ENCODE measurements around the gene UBE2E2. TPM values are rescaled to one million over a fixed set of nuclear protein-coding genes. Genes with fewer than 3 reads are reported as not detected.

UBE2E2 gene
- total and polyA plus RNA-seq, 8 donors: 6.5 to 128 (median 18.9) TPM

DNA sequence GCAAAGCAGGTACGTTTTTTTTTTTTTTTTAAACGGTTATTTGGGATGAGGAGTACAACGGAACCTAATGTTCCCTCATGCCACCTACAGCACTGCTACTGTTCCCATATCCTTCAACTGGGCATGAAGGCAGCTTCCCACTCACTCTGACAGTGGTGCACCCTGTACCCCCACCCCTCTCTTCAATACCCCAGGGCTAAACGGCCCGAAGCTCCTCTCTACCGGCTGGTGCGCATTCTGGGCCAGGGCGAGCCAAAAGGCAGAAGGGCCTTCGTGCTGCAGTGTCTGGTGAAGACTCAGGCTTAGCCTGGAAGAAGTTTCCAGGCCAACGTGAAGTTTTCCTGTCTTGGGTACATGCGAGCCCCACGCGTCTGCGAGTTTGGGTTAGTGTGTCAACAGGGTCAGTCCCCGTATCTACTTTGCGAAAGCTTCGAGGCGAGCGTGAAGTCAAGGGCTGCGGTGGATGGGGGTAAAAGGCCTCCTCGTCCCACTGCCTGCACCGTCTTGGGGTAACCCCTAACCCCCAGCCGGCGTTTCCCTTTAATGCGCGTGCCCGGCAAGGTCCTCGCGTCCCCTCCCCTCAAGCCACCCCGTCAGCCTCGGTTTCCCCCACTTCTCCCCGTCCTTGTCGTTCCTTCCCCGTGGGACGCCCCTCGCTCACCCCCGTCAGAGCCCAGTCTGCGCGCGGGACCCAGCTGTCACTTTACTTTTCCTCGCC is 765 bp upstream of the UBE2E2 start:
- Histone ChIP-seq H3K36me3 (no peaks in the 10 kb centered on the region), H3K4me3 (peak overlapping the region; percentile 85 to 97 (median 88)), H3K27me3 (peaks cover 0 to 3% (median 0%) of the 10 kb centered on the region in 3 donors), H3K27ac (peak overlapping the region; percentile 59 to 93 (median 85)), H3K9me3 (no peaks in the 10 kb centered on the region), H3K4me1 (peaks cover 5 to 41% (median 20%) of the 10 kb centered on the region in 4 donors)
- WGBS, 5 donors: 7 to 14% (median 10%) methylated on average over 30 to 41 of the region's 41 CpGs
- peak in 1 of 2 donors; percentile 28 for DNase-seq
- intact Hi-C loops (cut with DNase I; ENCODE audit: low total_unique reads): no loop called here
- TF ChIP-seq CTCF (IDR thresholded peaks at IDR 0.05): no peak
- TF ChIP-seq POLR2A (IDR thresholded peaks at IDR 0.05): no peak
- no peak for TF ChIP-seq EP300 (IDR thresholded peaks at IDR 0.05)
- no peak for TF ChIP-seq POLR2AphosphoS5 (IDR thresholded peaks at IDR 0.05)

DNA sequence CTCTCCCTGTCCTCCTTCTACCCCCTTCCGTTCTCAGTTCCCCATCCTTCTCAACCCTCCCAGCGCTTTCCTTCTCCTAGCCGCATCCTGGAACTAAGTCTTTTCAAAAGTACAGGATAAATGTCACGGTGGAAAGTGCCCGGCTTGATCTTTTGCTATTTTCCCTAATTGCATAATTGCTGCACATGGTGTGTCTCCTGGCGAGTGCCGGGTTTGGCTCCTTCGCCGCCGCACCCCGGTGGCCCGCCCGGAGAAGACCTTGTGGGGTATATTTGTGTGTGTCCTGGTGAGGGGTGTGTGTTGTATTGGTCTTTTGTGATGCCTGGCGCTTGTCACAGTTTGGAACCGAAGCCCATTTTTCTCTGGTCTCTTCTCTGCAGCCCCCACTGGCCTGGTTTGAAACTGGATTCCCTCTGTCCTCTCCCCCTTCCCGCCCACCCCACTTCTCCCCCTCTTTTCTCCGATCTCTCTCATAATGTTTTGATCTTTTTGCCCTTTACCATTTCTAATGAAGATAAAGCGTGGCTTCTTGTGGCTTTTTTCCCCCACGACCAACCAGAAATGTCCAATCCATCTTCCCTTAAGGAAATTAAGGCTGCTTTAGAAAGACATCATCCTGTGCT is 692 bp downstream of the UBE2E2 start:
- 0 to 3% (median 1%) methylated on average over 19 of the region's 19 CpGs for WGBS, 5 donors
- DNase-seq: peak in 1 of 2 donors; percentile 64
- intact Hi-C loops (cut with DNase I; ENCODE audit: low total_unique reads): no loop called here
- H3K4me3 ChIP-seq: peak overlapping the region; percentile 85 to 97 (median 88)
- no peaks in the 10 kb centered on the region for H3K9me3 ChIP-seq
- H3K27ac ChIP-seq: peak overlapping the region; percentile 80 to 93 (median 85)
- no peaks in the 10 kb centered on the region for H3K36me3 ChIP-seq
- peaks cover 5 to 41% (median 20%) of the 10 kb centered on the region in 4 donors for H3K4me1 ChIP-seq
- peaks cover 0 to 3% (median 0%) of the 10 kb centered on the region in 3 donors for H3K27me3 ChIP-seq
- TF ChIP-seq POLR2AphosphoS5 (IDR thresholded peaks at IDR 0.05): no peak
- no peak for TF ChIP-seq EP300 (IDR thresholded peaks at IDR 0.05)
- TF ChIP-seq POLR2A (IDR thresholded peaks at IDR 0.05): no peak

- WGBS, 5 donors: 87 to 94% (median 93%) methylated on average over 3 of the region's 3 CpGs
- intact Hi-C loops (cut with DNase I; ENCODE audit: low total_unique reads): no loop called here
- H3K27ac ChIP-seq: no peak overlapping the region
- no peaks in the 10 kb centered on the region for H3K36me3 ChIP-seq
- H3K4me3 ChIP-seq: no peak overlapping the region
- no peak for TF ChIP-seq CTCF (IDR thresholded peaks at IDR 0.05)
- no peak for TF ChIP-seq POLR2AphosphoS5 (IDR thresholded peaks at IDR 0.05)
- no peak for TF ChIP-seq EP300 (IDR thresholded peaks at IDR 0.05)
- no peak for TF ChIP-seq POLR2A (IDR thresholded peaks at IDR 0.05)
- peaks cover 0 to 3% (median 0%) of the 10 kb centered on the region in 3 donors for H3K27me3 ChIP-seq
- no peak for DNase-seq
- peaks cover 5 to 37% (median 20%) of the 10 kb centered on the region in 4 donors for H3K4me1 ChIP-seq
- H3K9me3 ChIP-seq: no peaks in the 10 kb centered on the region
These were observed 3.2 kb downstream of the UBE2E2 start for GRCh38 chr3:23206366-23206765.

DNA sequence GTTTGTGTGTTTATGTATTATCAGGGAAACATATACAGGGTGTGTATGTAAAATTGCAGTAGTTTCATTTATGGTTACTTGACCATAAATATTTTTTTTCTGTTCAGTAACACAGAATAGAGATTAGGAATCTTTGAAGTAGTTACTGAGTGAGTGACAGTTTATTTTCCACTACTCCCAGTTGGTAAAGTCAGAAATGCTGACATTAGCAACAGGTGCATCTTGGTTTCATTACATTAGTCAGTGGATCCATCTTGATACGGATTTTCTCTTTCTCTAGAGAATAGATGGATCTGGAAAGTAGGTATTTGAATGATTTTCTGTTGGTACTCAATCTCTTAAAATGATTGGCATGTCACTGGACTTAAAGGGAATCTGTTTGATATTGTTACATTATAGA is 6.0 kb downstream of the UBE2E2 start:
- no peak for DNase-seq
- Histone ChIP-seq H3K9me3 (no peaks in the 10 kb centered on the region), H3K4me1 (peaks cover 0 to 24% (median 12%) of the 10 kb centered on the region in 4 donors), H3K4me3 (no peak overlapping the region), H3K27ac (no peak overlapping the region), H3K36me3 (no peaks in the 10 kb centered on the region), H3K27me3 (peaks cover 0 to 2% (median 0%) of the 10 kb centered on the region in 3 donors)
- 0 to 81% (median 41%) methylated on average over 1 of the region's 1 CpG for whole genome bisulfite sequencing, 5 donors
- TF ChIP-seq EP300 (IDR thresholded peaks at IDR 0.05): no peak
- no peak for TF ChIP-seq POLR2A (IDR thresholded peaks at IDR 0.05)
- no peak for TF ChIP-seq POLR2AphosphoS5 (IDR thresholded peaks at IDR 0.05)
- TF ChIP-seq CTCF (IDR thresholded peaks at IDR 0.05): no peak
- intact Hi-C loops (cut with DNase I; ENCODE audit: low total_unique reads): no loop called here

All from stomach (tissue), 9 donors.